HG02798 (cell line): ENCODE measurements around the gene VSIG10L2.
"Not testable (repeated sequence)": the region's sequence is repeated elsewhere in the genome, so short reads cannot be mapped to it uniquely, and the experiment has no call there.

Source experiments
- ATAC-seq: cut with Tn5 transposase; IDR thresholded peaks from one replicate; pipeline ENCODE4 v1.9.1; 2021; ENCODE audit warnings: mild to moderate bottlenecking; ENCODE audit not compliant: unreplicated experiment, poor library complexity

The VSIG10L2 gene

DNA sequence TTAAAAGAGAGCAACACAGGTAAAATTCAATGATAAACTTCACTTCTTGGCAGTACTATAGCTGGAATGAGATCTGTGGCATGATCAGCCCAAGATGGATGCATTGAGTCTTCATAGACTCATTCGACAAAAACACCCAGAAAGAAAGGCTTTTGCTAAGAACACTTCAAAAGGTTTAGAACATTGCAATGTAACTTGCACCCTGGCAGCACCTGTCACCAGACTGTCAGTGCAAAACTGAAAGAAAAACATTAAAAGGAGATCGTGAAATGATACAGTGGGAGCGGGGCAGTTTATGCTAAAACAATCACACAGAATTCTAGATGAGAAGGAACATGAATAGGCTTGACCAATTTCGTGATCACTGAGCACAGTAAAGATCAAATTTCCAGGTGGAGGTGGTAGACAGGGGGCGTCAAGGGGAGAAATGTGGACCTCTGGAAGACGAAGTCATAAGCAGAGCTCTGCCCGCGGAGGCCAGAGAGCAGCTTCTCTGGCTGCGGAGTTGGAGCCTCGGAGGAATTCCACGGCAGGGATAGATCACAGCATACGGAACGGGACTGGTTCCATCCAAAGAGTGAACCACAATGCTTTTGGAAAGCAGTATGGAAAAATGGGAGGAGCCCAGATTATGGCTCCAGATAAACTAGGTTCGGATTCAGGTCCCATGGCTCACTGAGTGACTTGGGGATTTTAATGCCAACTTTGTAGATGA is 11.9 kb downstream of the VSIG10L2 start:
- no peak for ATAC-seq

DNA sequence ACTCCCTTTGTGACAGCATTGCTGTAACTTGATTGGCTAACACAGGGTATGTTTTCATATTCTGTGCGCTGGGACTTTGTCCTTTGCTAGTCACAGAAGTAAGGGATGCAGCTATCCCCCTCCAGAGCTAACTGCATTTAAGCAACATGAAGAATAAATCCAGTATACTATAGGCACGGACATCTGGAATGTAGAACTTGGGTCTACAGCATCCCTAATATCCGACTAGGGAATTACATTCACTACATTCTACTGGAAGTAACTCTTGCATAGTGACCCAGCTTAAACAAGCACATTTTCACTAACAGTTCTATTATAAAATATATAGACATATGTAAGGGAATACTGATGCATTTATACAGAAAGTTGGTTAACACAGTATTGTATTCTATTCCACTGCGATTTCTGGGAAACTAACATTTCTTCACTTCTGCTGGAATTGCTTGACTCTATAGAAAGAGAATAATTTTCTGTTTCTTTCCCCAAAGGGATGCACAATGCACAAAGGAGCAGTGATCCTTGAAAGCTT is 13.1 kb downstream of the VSIG10L2 start:
- no peak for ATAC-seq

DNA sequence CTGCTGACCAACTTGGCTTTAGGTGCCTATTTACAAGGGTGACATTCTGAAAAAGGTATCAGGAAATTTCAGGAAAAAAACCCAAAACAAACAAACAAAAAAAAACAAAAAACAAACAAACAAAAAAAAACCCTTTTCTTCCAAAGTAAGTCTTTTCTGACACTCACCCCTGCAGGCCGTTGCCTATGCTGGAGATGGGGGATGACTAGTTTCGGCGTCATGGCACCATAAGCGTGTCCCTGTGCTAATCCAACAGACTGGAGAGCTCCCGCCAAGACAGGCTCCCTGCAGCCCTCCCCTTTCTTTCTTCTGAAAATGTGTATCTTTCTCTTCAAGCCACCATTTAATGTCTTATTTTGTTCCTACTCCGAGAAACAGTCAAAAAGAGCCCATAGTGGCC is 13.7 kb downstream of the VSIG10L2 start:
- no peak for ATAC-seq

- ATAC-seq: no peak
Measured at GRCh38 chr11:125959931-125960330, 14.1 kb downstream of the VSIG10L2 start.

GRCh38 chr11:125960771-125961170 is 14.9 kb downstream of the VSIG10L2 start:
- ATAC-seq: no peak

GRCh38 chr11:125967515-125967914 is 21.7 kb downstream of the VSIG10L2 start:
- no peak for ATAC-seq

DNA sequence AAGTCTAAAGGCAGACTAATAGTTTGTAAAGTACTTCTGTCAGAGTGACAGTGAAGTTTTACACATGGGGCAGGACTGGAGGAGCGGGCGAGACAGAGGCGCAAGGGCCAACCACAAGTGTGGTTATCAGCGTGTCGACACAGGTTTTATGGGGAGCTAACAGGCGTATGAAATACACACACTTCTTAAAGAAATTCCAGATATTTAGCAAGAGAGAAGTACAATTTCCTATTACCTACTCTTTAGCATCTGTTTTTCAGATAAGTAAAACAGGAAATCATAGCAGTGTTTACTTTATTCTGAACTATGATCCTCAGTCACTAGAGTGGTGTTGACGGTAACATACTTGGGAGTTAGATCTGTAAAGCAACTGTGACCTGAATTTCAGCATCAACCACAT is 22.5 kb downstream of the VSIG10L2 start:
- ATAC-seq: no peak

DNA sequence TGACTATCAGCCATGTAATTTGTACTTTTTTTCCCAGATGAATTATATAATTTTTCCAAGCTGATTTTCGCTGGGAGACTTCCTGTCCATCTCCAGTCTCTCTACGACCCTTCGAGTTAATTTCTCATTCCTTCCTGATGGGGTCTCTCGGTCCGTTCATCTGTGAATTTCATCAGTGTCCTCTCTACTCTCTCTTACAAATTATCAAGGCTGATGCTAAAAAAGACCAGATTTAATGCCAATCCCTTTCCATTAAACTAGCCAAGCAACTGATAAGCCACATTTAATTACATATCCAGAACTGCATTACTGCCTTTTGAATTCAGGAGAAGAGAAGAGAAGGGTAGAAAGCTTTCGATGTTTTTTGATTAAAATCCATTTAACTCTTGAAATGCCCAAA is 25.8 kb downstream of the VSIG10L2 start:
- no peak for ATAC-seq

GRCh38 chr11:125974284-125974683 is 28.4 kb downstream of the VSIG10L2 start:
- no peak for ATAC-seq

- ATAC-seq: no peak
Measured at GRCh38 chr11:125975634-125976033, 29.8 kb downstream of the VSIG10L2 start.

GRCh38 chr11:125976156-125976555 is 30.3 kb downstream of the VSIG10L2 start:
- ATAC-seq: no peak

DNA sequence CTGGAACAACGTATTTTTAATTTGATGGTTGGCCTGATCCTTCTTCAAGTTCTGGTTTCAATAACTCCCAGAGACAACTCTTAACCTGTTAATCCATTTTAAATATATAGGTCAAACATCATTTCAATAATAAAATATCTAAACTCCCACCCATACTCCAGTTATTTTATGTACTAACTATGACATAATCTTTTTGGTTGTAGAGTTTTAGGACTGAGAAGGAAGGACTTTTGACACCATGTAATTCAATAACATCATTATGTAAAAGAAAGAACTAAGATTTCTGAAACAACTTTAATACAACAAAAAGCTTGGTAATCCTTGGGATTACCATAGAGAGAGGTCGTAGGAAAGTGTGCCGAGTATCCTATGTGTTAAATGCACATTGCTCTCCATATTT is 31.5 kb downstream of the VSIG10L2 start:
- no peak for ATAC-seq

DNA sequence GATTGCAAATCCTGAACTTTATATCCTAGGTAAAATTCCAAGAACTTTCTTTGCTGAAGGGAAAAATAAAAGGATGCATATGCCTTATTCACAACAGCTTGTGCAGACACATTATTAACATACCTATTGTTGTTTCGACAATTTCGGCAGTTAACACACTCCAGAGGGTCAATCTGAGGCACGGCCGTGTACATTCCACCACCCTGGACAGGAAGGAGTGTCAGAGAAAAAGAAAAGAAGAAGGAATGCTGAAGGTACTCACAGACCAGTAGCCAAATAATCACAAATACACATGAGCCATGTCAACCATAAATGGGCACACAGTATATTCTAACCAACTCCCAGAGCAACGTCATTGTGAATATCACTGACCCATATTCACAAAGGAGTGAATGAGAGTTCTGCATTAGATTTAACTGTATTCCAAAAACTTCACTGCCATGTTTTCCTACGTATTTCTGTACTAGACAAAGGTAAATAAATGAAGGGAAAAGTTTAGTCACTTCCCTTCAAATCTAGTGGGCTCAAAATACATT is 32.4 kb downstream of the VSIG10L2 start:
- no peak for ATAC-seq

DNA sequence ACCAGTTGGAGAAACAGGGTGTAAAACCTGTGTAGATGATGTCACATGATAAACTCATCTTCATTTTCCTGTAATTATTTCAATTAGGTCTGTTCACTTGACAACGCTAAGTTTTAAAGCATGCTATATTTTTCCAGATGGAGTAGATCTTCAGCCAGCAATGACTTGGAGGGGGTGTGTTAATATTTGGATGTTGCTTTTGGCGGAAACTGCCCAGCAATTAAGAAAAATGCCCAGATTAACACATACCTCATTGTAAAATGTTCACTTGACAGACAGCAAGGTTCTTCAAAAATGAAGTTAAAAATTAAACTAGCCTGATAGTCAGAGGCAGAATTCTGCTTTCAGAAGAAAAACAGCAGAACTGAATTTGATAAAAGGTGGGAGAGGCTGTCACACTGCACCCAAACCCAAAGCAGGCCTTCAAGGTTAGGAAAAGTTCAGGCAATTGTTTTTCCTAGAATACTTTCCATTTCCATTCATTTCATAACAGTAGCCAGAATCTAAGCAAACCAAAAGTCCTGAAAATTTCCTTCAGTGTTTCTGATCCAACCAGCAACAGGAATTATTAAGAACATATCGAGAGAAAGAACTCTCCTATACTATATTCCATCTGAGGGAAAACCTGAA is 33.0 kb downstream of the VSIG10L2 start:
- no peak for ATAC-seq

GRCh38 chr11:125979511-125979910 is 33.7 kb downstream of the VSIG10L2 start:
- no peak for ATAC-seq

- no peak for ATAC-seq
Measured at GRCh38 chr11:125980436-125980835, 34.6 kb downstream of the VSIG10L2 start.

- no peak for ATAC-seq
Measured at GRCh38 chr11:125982348-125982730, 36.5 kb downstream of the VSIG10L2 start.

- ATAC-seq: not testable (repeated sequence)
Measured at GRCh38 chr11:125985956-125986355, 40.1 kb downstream of the VSIG10L2 start.

- ATAC-seq: no peak
Measured at GRCh38 chr11:125987066-125987641, 41.3 kb downstream of the VSIG10L2 start.

DNA sequence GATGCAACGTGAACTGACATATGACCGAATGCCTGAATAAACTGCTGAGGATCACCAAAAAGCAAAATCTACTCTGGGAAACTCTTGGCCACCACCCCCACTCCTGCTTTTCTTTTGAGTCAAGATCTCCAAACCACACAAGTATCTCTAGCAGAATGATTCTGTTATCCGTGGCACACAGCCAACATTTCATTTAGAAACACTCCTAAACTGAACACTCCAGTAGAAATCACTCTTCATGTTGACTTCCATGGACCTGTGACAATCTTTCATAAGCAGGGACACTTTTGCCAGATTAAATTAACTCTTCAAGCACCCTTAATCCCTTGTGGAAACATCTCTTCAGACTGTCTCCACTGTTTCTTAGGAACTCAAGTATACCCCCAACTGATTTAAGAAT is 44.4 kb downstream of the VSIG10L2 start:
- no peak for ATAC-seq

DNA sequence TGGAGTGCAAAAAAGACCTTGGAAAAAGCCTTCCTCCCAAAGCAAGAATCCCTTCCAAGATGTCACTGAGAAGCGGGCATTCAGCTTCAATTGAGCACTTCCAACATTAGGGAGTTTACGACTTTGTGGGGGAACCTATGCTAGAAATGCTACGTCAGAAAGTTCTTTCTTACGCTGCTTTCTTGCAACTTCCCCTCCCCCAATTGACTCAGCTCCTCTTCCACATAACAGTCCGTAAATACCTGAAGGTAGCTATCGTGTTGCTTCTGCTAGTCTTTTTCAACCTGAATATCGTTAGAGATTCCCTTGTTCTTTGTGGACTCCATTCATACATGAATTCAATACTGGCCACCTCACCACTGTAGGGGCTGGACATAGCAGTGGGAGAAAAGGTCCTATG is 47.0 kb downstream of the VSIG10L2 start:
- no peak for ATAC-seq
